ENCODE measurements around the gene FRS2.

FRS2 gene

GRCh38 chr12:69515394-69515930, 45.3 kb downstream of the FRS2 start:
- no peak for DNase-seq
- intact Hi-C loops (cut with DNase I), result no loop called here

- no peak for DNase-seq
- intact Hi-C loops (cut with DNase I), result no loop called here
These were observed 46.8 kb downstream of the FRS2 start for GRCh38 chr12:69516950-69517349.

- no peak for DNase-seq
- intact Hi-C loops (cut with DNase I), result no loop called here
These were observed 47.2 kb downstream of the FRS2 start for GRCh38 chr12:69517406-69517805.

- intact Hi-C loops (cut with DNase I), result no loop called here
- DNase-seq, result no peak
These were observed 49.7 kb downstream of the FRS2 start for GRCh38 chr12:69519871-69520270.

- intact Hi-C loops (cut with DNase I), result no loop called here
- no peak for DNase-seq
These were observed 53.5 kb downstream of the FRS2 start for GRCh38 chr12:69523433-69524330.

- DNase-seq, result no peak
- intact Hi-C loops (cut with DNase I), result no loop called here
These were observed 54.1 kb downstream of the FRS2 start for GRCh38 chr12:69524331-69524630.

- no peak for DNase-seq
- intact Hi-C loops (cut with DNase I), result no loop called here
These were observed 54.7 kb downstream of the FRS2 start for GRCh38 chr12:69524755-69525469.

GRCh38 chr12:69527506-69528272, 57.5 kb downstream of the FRS2 start:
- intact Hi-C loops (cut with DNase I), result no loop called here
- DNase-seq, result no peak

GRCh38 chr12:69529021-69529420, 58.8 kb downstream of the FRS2 start:
- DNase-seq, result no peak
- intact Hi-C loops (cut with DNase I), result no loop called here

GRCh38 chr12:69533844-69534243, 63.7 kb downstream of the FRS2 start:
- intact Hi-C loops (cut with DNase I), result no loop called here
- no peak for DNase-seq

GRCh38 chr12:69534389-69534822, 64.2 kb downstream of the FRS2 start:
- peak in 38 of 42 donors; percentile 15 to 87 (median 56) for DNase-seq
- intact Hi-C loops (cut with DNase I), result no loop called here

GRCh38 chr12:69540987-69541386, 70.8 kb downstream of the FRS2 start:
- DNase-seq, result no peak
- intact Hi-C loops (cut with DNase I), result no loop called here

GRCh38 chr12:69544087-69544486, 73.9 kb downstream of the FRS2 start:
- DNase-seq, result no peak
- intact Hi-C loops (cut with DNase I), result no loop called here

GRCh38 chr12:69545081-69545480, 74.9 kb downstream of the FRS2 start:
- no peak for DNase-seq
- intact Hi-C loops (cut with DNase I), result no loop called here

- intact Hi-C loops (cut with DNase I), result no loop called here
- DNase-seq, result no peak
These were observed 76.7 kb downstream of the FRS2 start for GRCh38 chr12:69546693-69547438.

GRCh38 chr12:69548687-69549086, 78.5 kb downstream of the FRS2 start:
- intact Hi-C loops (cut with DNase I), result no loop called here
- no peak for DNase-seq

GRCh38 chr12:69550569-69551350, 80.6 kb downstream of the FRS2 start:
- no peak for DNase-seq
- intact Hi-C loops (cut with DNase I), result no loop called here

GRCh38 chr12:69553628-69554248, 83.5 kb downstream of the FRS2 start:
- DNase-seq, result peak in 5 of 42 donors; percentile 12 to 39 (median 25)
- intact Hi-C loops (cut with DNase I), result no loop called here
